SU-DHL-6 (cell line): ENCODE measurements around the gene KSR2.

Experiments
- H2AFZ ChIP-seq: fragments of 200-600 bp; sonication (generic); 2 replicates; pipeline ENCODE4 v1.6.1; 2014; ENCODE audit warnings: low read depth, mild to moderate bottlenecking, moderate library complexity, mixed read lengths, antibody characterized with exemption, low read length; ENCODE audit not compliant: severe bottlenecking
- H3F3A ChIP-seq: fragments of 200-600 bp; shearing (Covaris generic); 2 replicates; pipeline ENCODE4 v1.6.0; 2016; ENCODE audit warnings: antibody characterized with exemption, mild to moderate bottlenecking; ENCODE audit not compliant: insufficient read depth
- H3K27ac ChIP-seq: fragments of 200-600 bp; sonication (generic); 2 replicates; pipeline ENCODE4 v1.5.1; 2016; ENCODE audit warnings: low read depth, mild to moderate bottlenecking, low read length, moderate library complexity, mixed read lengths
- H3K27me3 ChIP-seq: fragments of 200-600 bp; sonication (generic), shearing (Covaris generic); 2 replicates; pipeline ENCODE4 v1.6.0; 2014; ENCODE audit warnings: mild to moderate bottlenecking, low read length
- H3K36me3 ChIP-seq: fragments of 200-600 bp; sonication (generic); 2 replicates; pipeline ENCODE4 v1.6.1; 2014; ENCODE audit warnings: mild to moderate bottlenecking, low read length, mixed read lengths
- H3K4me2 ChIP-seq: fragments of 300-600, 200-600 bp; shearing (Covaris generic), sonication (generic); 2 replicates; pipeline ENCODE4 v1.6.0; 2014; ENCODE audit warnings: low read length, low read depth, mild to moderate bottlenecking; ENCODE audit not compliant: poor library complexity, severe bottlenecking
- H3K4me3 ChIP-seq: fragments of 200-600 bp; sonication (generic); 2 replicates; pipeline ENCODE4 v1.5.1; 2014; ENCODE audit warnings: antibody characterized with exemption, low read length, mild to moderate bottlenecking, mixed read lengths; ENCODE audit not compliant: insufficient read depth, poor library complexity, severe bottlenecking
- H3K79me2 ChIP-seq: fragments of 200-600 bp; sonication (generic); 2 replicates; pipeline ENCODE4 v1.6.1; 2014; ENCODE audit warnings: mild to moderate bottlenecking, low read length, moderate library complexity; ENCODE audit not compliant: insufficient read depth
- H3K9ac ChIP-seq: fragments of 200-600 bp; sonication (generic); 2 replicates; pipeline ENCODE4 v1.7.0; 2014; ENCODE audit warnings: mild to moderate bottlenecking, low read length
- H3K9me2 ChIP-seq: fragments of 200-600 bp; sonication (generic); replicated peaks from 2 replicates; pipeline ENCODE4 v1.6.1; 2014; ENCODE audit warnings: low read length; ENCODE audit not compliant: insufficient read depth
- H3K9me3 ChIP-seq: fragments of 200-600 bp; sonication (generic); 2 replicates; pipeline ENCODE4 v1.6.1; 2014; ENCODE audit warnings: low read length, mixed read lengths; ENCODE audit not compliant: insufficient read depth
- H4K20me1 ChIP-seq: fragments of 200-600 bp; sonication (generic); 2 replicates; pipeline ENCODE4 v1.6.1; 2014; ENCODE audit warnings: low read depth, mild to moderate bottlenecking, antibody characterized with exemption, low read length, moderate library complexity, mixed read lengths
- CTCF ChIP-seq: fragments of 200-600 bp; sonication (generic); IDR thresholded peaks from one replicate; pipeline ENCODE4 v1.5.1; 2017; ENCODE audit warnings: antibody characterized with exemption, mild to moderate bottlenecking, low read length, moderate library complexity; ENCODE audit not compliant: insufficient read depth, poor library complexity, severe bottlenecking
- EZH2phosphoT487 ChIP-seq: fragments of 200-600 bp; sonication (generic), shearing (Covaris generic); conservative IDR thresholded peaks from 2 replicates; pipeline ENCODE4 v1.6.1; 2018; ENCODE audit warnings: mild to moderate bottlenecking, antibody characterized with exemption, low read length, moderate library complexity, mixed read lengths

Gene KSR2

GRCh38 chr12:117593815-117594400, 374.9 kb downstream of the KSR2 start:
- Histone ChIP-seq H3K79me2 (no peaks in the 10 kb centered on the region), H3K4me3 (no peak overlapping the region), H3K27ac (no peak overlapping the region), H3K36me3 (no peaks in the 10 kb centered on the region), H3K9me3 (no peaks in the 10 kb centered on the region), H4K20me1 (no peaks in the 10 kb centered on the region), H3K4me2 (no peak overlapping the region), H3K9me2 (no peaks in the 10 kb centered on the region), H2AFZ (no peak overlapping the region), H3K27me3 (no peaks in the 10 kb centered on the region), H3K9ac (no peak overlapping the region), H3F3A (no peaks in the 10 kb centered on the region)
- TF ChIP-seq EZH2phosphoT487, result no peak
- no peak for TF ChIP-seq CTCF

GRCh38 chr12:117592588-117593305, 376.0 kb downstream of the KSR2 start:
- Histone ChIP-seq H3K9me2 (no peaks in the 10 kb centered on the region), H2AFZ (no peak overlapping the region), H4K20me1 (no peaks in the 10 kb centered on the region), H3K9ac (no peak overlapping the region), H3F3A (no peaks in the 10 kb centered on the region), H3K27me3 (no peaks in the 10 kb centered on the region), H3K27ac (no peak overlapping the region), H3K36me3 (no peaks in the 10 kb centered on the region), H3K9me3 (no peaks in the 10 kb centered on the region), H3K79me2 (no peaks in the 10 kb centered on the region), H3K4me2 (no peak overlapping the region), H3K4me3 (no peak overlapping the region)
- TF ChIP-seq CTCF (no peak), EZH2phosphoT487 (no peak)

GRCh38 chr12:117590999-117591398, 377.8 kb downstream of the KSR2 start:
- Histone ChIP-seq H2AFZ (no peak overlapping the region), H3K36me3 (no peaks in the 10 kb centered on the region), H3K4me2 (no peak overlapping the region), H3K27ac (no peak overlapping the region), H3F3A (no peaks in the 10 kb centered on the region), H3K9me3 (no peaks in the 10 kb centered on the region), H3K9ac (no peak overlapping the region), H3K79me2 (no peaks in the 10 kb centered on the region), H3K27me3 (no peaks in the 10 kb centered on the region), H3K9me2 (no peaks in the 10 kb centered on the region), H4K20me1 (no peaks in the 10 kb centered on the region), H3K4me3 (no peak overlapping the region)
- TF ChIP-seq CTCF (no peak), EZH2phosphoT487 (no peak)
